HG03095 (cell line): ENCODE results near the gene AKR7A2.

Source experiments
- ATAC-seq: cut with Tn5 transposase; IDR thresholded peaks from one replicate; pipeline ENCODE4 v1.9.1; 2021; ENCODE audit warnings: moderate library complexity; ENCODE audit not compliant: unreplicated experiment

AKR7A2 gene

GRCh38 chr1:19325958-19326747 is 14.2 kb upstream of the AKR7A2 start:
- no peak for ATAC-seq

GRCh38 chr1:19325368-19325957 is 13.5 kb upstream of the AKR7A2 start:
- ATAC-seq: no peak

GRCh38 chr1:19324665-19324990 is 12.7 kb upstream of the AKR7A2 start:
- ATAC-seq: no peak

GRCh38 chr1:19323987-19324664 is 12.2 kb upstream of the AKR7A2 start:
- ATAC-seq: no peak

- ATAC-seq: no peak
Observed at GRCh38 chr1:19322481-19322880, 10.5 kb upstream of the AKR7A2 start.

GRCh38 chr1:19321071-19321470 is 9.1 kb upstream of the AKR7A2 start:
- ATAC-seq: no peak

GRCh38 chr1:19319196-19319595 is 7.3 kb upstream of the AKR7A2 start:
- ATAC-seq: no peak

GRCh38 chr1:19317126-19317910 is 5.4 kb upstream of the AKR7A2 start:
- no peak for ATAC-seq

GRCh38 chr1:19315378-19316198 is 3.6 kb upstream of the AKR7A2 start:
- no peak for ATAC-seq

GRCh38 chr1:19313961-19314882 is 2.3 kb upstream of the AKR7A2 start:
- ATAC-seq: no peak

GRCh38 chr1:19313636-19313959 is 1.7 kb upstream of the AKR7A2 start:
- no peak for ATAC-seq

- ATAC-seq: no peak
Observed at GRCh38 chr1:19312782-19313635, 1.1 kb upstream of the AKR7A2 start.

GRCh38 chr1:19311503-19311930 is 427 bp downstream of the AKR7A2 start:
- no peak for ATAC-seq

GRCh38 chr1:19310720-19311502 is 1.0 kb downstream of the AKR7A2 start:
- ATAC-seq: no peak

- no peak for ATAC-seq
Observed at GRCh38 chr1:19310061-19310460, 1.9 kb downstream of the AKR7A2 start.

- no peak for ATAC-seq
Observed at GRCh38 chr1:19309123-19309813, 2.7 kb downstream of the AKR7A2 start.

GRCh38 chr1:19308509-19308907 is 3.4 kb downstream of the AKR7A2 start:
- no peak for ATAC-seq
